A549 (cell line): ENCODE measurements around the gene SLC7A11. TPM values are rescaled to one million over a fixed set of nuclear protein-coding genes. Genes with fewer than 3 reads are reported as not detected.
A peak's percentile ranks its signal among the peaks of the same experiment; 100 is the strongest.

Experiments
- ATAC-seq, 2 experiments: fragments of 200-7000 bp in 1 of 2; fragments of >200 bp in 1 of 2; cut with Nextera tagmentation in 1 of 2; cut with Tn5 transposase in 1 of 2; 3 replicates each; pipeline versions ENCODE4 v1.8.0 to v1.9.1; 2018 to 2020; ENCODE audit warnings: mild to moderate bottlenecking in 1 of 2, moderate library complexity in 1 of 2
- CTCF ChIA-PET: fragments of 300-600 bp; sonication (Branson Sonifier 250); formaldehyde crosslinking; extraction: SDS; loops from one replicate; lab custom pipeline; 2021; ENCODE audit warnings: antibody characterized with exemption, inconsistent platforms; lab: Yijun Ruan, JAX
- POLR2A ChIA-PET: fragments of 350-600 bp; formaldehyde crosslinking; extraction: SDS; loops from one replicate; lab custom pipeline; 2021; ENCODE audit warnings: antibody characterized with exemption, inconsistent platforms; lab: Yijun Ruan, JAX
- DNase-seq, 2 experiments: peaks; one replicate each; pipeline versions ENCODE4 v3.0.0 to v3.0.0-alpha.2; 2011 to 2016; ENCODE audit warnings: low read depth in 1 of 2, low spot score in 1 of 2
- FAIRE-seq: peaks from 2 replicates; lab custom pipeline; 2011; peaks lifted over from hg19 to GRCh38; lab: Jason Lieb, UNC
- H3K27ac ChIP-seq, 2 experiments: fragments of >200 bp; sonication (Bioruptor Twin); formaldehyde crosslinking; 3 replicates each; pipeline ENCODE4 v1.5.1; 2016 to 2017
- H3K4me1 ChIP-seq: fragments of >200 bp; sonication (Bioruptor Twin); formaldehyde crosslinking; 3 replicates; pipeline ENCODE4 v1.6.1; 2016
- H3K4me2 ChIP-seq: fragments of >200 bp; sonication (Bioruptor Twin); formaldehyde crosslinking; 3 replicates; pipeline ENCODE4 v1.6.1; 2016
- H3K4me3 ChIP-seq: fragments of >200 bp; sonication (Bioruptor Twin); formaldehyde crosslinking; 3 replicates; pipeline ENCODE4 v1.5.1; 2016
- H3K9me3 ChIP-seq: fragments of >200 bp; sonication (Bioruptor Twin); formaldehyde crosslinking; 3 replicates; pipeline ENCODE4 v1.6.1; 2016
- CEBPB ChIP-seq, 2 experiments: fragments of >200 bp in 1 of 2; sonication (Bioruptor Twin) in 1 of 2; formaldehyde crosslinking in 1 of 2; IDR thresholded peaks; 2 replicates each; pipeline ENCODE4 v1.6.1; 2012 to 2016
- EP300 ChIP-seq, 2 experiments: fragments of >200 bp; sonication (Bioruptor Twin); formaldehyde crosslinking; IDR thresholded peaks; 2 replicates in 1 of 2; 3 replicates in 1 of 2; pipeline ENCODE4 v1.6.1; 2016 to 2017
- ESRRA ChIP-seq: fragments of 150-350 bp; IDR thresholded peaks from 2 replicates; pipeline ENCODE4 v1.6.1; 2014; ENCODE audit warnings: mild to moderate bottlenecking, low read length, borderline replicate concordance
- FOSL2 ChIP-seq, 2 experiments: fragments of 450-650 bp in 1 of 2; fragments of >200 bp in 1 of 2; sonication (Bioruptor Twin) in 1 of 2; formaldehyde crosslinking; IDR thresholded peaks; 2 replicates each; pipeline versions ENCODE4 v1.5.0 to v1.6.1; 2016 to 2020; ENCODE audit warnings: mild to moderate bottlenecking in 1 of 2, moderate library complexity in 1 of 2
- HDAC2 ChIP-seq: fragments of 200-600 bp; sonication (generic); IDR thresholded peaks from 2 replicates; pipeline ENCODE4 v1.6.1; 2016
- HEYL ChIP-seq: fragments of 250-450 bp; sonication (Bioruptor Pico); IDR thresholded peaks from 2 replicates; pipeline ENCODE4 v1.8.0; 2021; ENCODE audit warnings: mild to moderate bottlenecking, moderate library complexity
- HOXA7 ChIP-seq: fragments of 250-450 bp; sonication (Bioruptor Pico); IDR thresholded peaks from 2 replicates; pipeline ENCODE4 v1.5.0; 2020; ENCODE audit warnings: mild to moderate bottlenecking, moderate library complexity
- JUN ChIP-seq, 2 experiments: fragments of >200 bp; sonication (Bioruptor Twin); formaldehyde crosslinking; IDR thresholded peaks; 2 replicates in 1 of 2; 3 replicates in 1 of 2; pipeline ENCODE4 v1.6.1; 2016 to 2017
- JUNB ChIP-seq: fragments of >200 bp; sonication (Bioruptor Twin); formaldehyde crosslinking; IDR thresholded peaks from 2 replicates; pipeline ENCODE4 v1.6.1; 2016
- KDM1A ChIP-seq: fragments of 200-600 bp; sonication (generic); IDR thresholded peaks from 2 replicates; pipeline ENCODE4 v1.6.1; 2016; ENCODE audit warnings: low read depth, mild to moderate bottlenecking
- KDM5A ChIP-seq: fragments of 200-600 bp; sonication (generic); IDR thresholded peaks from 2 replicates; pipeline ENCODE4 v1.6.1; 2016; ENCODE audit warnings: antibody characterized with exemption, mild to moderate bottlenecking
- MAFK ChIP-seq: fragments of 450-650 bp; IDR thresholded peaks from 2 replicates; pipeline ENCODE4 v1.6.1; 2014; ENCODE audit not compliant: partially characterized antibody
- MAZ ChIP-seq: fragments of 150-350 bp; IDR thresholded peaks from 2 replicates; pipeline ENCODE4 v1.6.1; 2014; ENCODE audit warnings: antibody characterized with exemption, low read depth, low read length, borderline replicate concordance
- NR3C1 ChIP-seq: fragments of >200 bp; sonication (Bioruptor Twin); formaldehyde crosslinking; IDR thresholded peaks from 3 replicates; pipeline ENCODE4 v1.6.1; 2017
- PHF8 ChIP-seq: fragments of 200-600 bp; sonication (generic); IDR thresholded peaks from 2 replicates; pipeline ENCODE4 v1.6.1; 2016; ENCODE audit warnings: low read depth, mild to moderate bottlenecking, antibody characterized with exemption, moderate library complexity, borderline replicate concordance
- POLR2A ChIP-seq: IDR thresholded peaks from 2 replicates; pipeline ENCODE4 v1.6.1; 2012; ENCODE audit warnings: mild to moderate bottlenecking, low read length
- POLR2AphosphoS2 ChIP-seq: conservative IDR thresholded peaks from 2 replicates; pipeline ENCODE4 v1.6.1; 2012; ENCODE audit warnings: low read length, improper control_type of control experiment, inconsistent platforms
- TFCP2L1 ChIP-seq: fragments of 250-450 bp; sonication (Bioruptor Pico); IDR thresholded peaks from 2 replicates; pipeline ENCODE4 v1.5.0; 2021; ENCODE audit warnings: mild to moderate bottlenecking
- TP53 ChIP-seq: fragments of 250-450 bp; sonication (Bioruptor Pico); IDR thresholded peaks from 2 replicates; pipeline ENCODE4 v1.5.0; 2021; ENCODE audit warnings: mild to moderate bottlenecking, moderate library complexity
- ZFP36 ChIP-seq: fragments of 450-650 bp; IDR thresholded peaks from 2 replicates; pipeline ENCODE4 v1.6.1; 2014; ENCODE audit warnings: borderline replicate concordance; ENCODE audit not compliant: partially characterized antibody
- ZNF302 ChIP-seq: fragments of 250-450 bp; sonication (Bioruptor Pico); IDR thresholded peaks from 2 replicates; pipeline ENCODE4 v1.9.0; 2021; ENCODE audit warnings: inconsistent platforms, mild to moderate bottlenecking, moderate library complexity
- ZSCAN20 ChIP-seq: fragments of 250-450 bp; sonication (Bioruptor Pico); IDR thresholded peaks from 2 replicates; pipeline ENCODE4 v1.8.0; 2022; ENCODE audit warnings: mild to moderate bottlenecking, moderate library complexity
- WGBS: methylation state at CpG from one replicate; pipeline ENCODE4 v1.1.6; 2017; ENCODE audit errors: missing lambda C conversion rate; 5-methylcytosine and 5-hydroxymethylcytosine counted together
- polyA plus RNA-seq, 4 experiments: library from polyadenylated mRNA; depleted of rRNA in 3 of 4; stranded (reverse); fragments of >200 nt; fragmentation: RNase III in 1 of 4; extraction: RNeasy Plus Mini Kit Qiagen cat#74134 plus additional on column Dnase treatment in 1 of 4; gene quantifications; 2 replicates in 3 of 4; 3 replicates in 1 of 4; pipeline ENCODE4 v1.2.3, GENCODE V29; 2011 to 2017
- TF ChIP-seq, protein P1 (sequence below): fragments of 250-450 bp; sonication (Bioruptor Pico); IDR thresholded peaks from 2 replicates; pipeline ENCODE4 v1.5.0; 2020; ENCODE audit warnings: low read depth, mild to moderate bottlenecking, moderate library complexity
- TF ChIP-seq, protein P2 (sequence below): fragments of 450-650 bp; IDR thresholded peaks from 2 replicates; pipeline ENCODE4 v1.6.1; 2014; ENCODE audit warnings: antibody characterized with exemption
- TF ChIP-seq, protein P3 (sequence below): fragments of 200-600 bp; sonication (generic); IDR thresholded peaks from 2 replicates; pipeline ENCODE4 v1.6.1; 2016; ENCODE audit warnings: antibody characterized with exemption, mild to moderate bottlenecking, moderate library complexity
- TF ChIP-seq, protein P4 (sequence below): IDR thresholded peaks from 2 replicates; pipeline ENCODE4 v1.6.1; 2012
- TF ChIP-seq, protein P5 (sequence below): fragments of >200 bp; sonication (Bioruptor Twin); formaldehyde crosslinking; IDR thresholded peaks from 3 replicates; pipeline ENCODE4 v1.6.1; 2016
- TF ChIP-seq, protein P6 (sequence below): fragments of 250-450 bp; sonication (Bioruptor Pico); IDR thresholded peaks from 2 replicates; pipeline ENCODE4 v1.5.0; 2021; ENCODE audit warnings: mild to moderate bottlenecking, moderate library complexity, borderline replicate concordance

The SLC7A11 gene
- polyA plus RNA-seq, 2 of the 4 experiments (the other 2 are of a cell fraction), result 52.4 to 161 TPM

DNA sequence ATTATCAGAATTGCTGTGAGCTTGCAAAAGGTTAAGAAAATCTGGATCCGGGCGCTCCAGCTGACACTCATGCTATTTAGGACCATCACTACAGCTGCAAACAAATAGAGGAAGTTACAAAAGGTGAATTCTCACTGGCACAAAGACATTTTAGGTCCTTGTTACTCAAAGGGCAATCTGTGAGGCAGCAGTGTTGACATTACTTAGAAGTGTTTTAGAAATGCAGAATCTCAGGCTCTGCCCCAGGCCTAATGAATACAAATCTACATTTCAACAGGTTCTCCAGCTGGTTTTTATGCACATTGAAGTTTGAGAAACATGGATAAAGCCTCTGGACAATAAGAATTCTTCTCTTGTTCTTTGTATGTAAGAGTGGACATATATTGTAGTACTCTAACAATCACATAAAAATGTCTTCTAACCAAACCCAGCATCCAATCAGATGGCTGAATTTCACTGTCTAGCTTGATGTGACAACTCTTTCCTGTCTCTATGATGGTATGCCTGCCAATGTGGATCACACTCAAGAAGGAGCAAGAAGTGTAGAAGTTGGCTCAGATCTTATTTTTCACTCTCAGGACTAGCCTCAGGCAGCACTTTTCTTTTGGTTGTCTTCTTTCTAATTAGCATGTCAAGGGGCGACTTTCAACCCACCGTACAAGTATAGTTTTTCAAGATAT lies 18.8 kb downstream of the SLC7A11 start:
- peak; percentile 42 to 57; a peak in 5 of 6 replicates for ATAC-seq
- CTCF ChIA-PET, result no interaction called here

DNA sequence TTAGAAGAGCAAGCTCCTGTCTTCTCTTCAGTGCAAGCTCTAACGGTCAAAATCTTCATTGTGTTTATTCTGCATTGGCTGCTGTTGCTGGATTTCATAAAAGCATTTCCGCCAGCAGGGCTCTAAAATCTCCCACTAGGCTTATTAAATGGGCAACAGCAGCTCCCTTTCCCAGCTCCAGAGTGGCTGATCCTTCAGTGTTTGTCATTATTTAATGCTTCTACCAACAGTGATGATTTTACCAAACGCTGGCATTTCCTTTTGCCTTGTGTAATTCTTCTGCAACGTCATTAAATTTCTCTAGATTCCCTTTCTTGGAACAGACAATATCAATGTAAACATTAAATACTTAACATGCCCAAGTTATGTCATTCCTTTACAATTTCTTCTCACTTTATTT lies 20.1 kb downstream of the SLC7A11 start:
- Histone ChIP-seq H3K4me3 (no peak overlapping the region; the same call in 2 of the 3 replicates), H3K27ac (peak overlapping the region; percentile 78 to 88), H3K4me2 (peak overlapping the region; percentile 72), H3K4me1 (peaks cover 99% of the 10 kb centered on the region), H3K9me3 (no peaks in the 10 kb centered on the region)
- ATAC-seq (peak; percentile 48 to 72), DNase-seq (peak in 1 of 2 experiments; percentile 89), FAIRE-seq (peak; percentile 7)
- 2% methylated on average over 4 of the region's 4 CpGs for WGBS
- CTCF ChIA-PET, result no interaction called here
- POLR2A ChIA-PET, result interaction anchor here (0.9 to 1.3 kb wide), 3 partner anchors 8 to 20 kb away, joined by 3 to 6 read pairs (median 4); partner anchors contain the start of gene SLC7A11
- no peak for TF ChIP-seq KDM5A
- no peak for TF ChIP-seq PHF8
- TF ChIP-seq CEBPB (IDR thresholded peaks at IDR 0.05), result peak; percentile 68 to 85
- TF ChIP-seq EP300 (IDR thresholded peaks at IDR 0.05), result peak; percentile 74 to 76; a peak in 3 of 5 replicates
- TF ChIP-seq, protein P1, sequence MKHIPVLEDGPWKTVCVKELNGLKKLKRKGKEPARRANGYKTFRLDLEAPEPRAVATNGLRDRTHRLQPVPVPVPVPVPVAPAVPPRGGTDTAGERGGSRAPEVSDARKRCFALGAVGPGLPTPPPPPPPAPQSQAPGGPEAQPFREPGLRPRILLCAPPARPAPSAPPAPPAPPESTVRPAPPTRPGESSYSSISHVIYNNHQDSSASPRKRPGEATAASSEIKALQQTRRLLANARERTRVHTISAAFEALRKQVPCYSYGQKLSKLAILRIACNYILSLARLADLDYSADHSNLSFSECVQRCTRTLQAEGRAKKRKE, result no peak
- peak; percentile 38 for TF ChIP-seq JUNB
- TF ChIP-seq HDAC2, result no peak
- no peak for TF ChIP-seq ZNF302
- TF ChIP-seq MAFK, result peak; percentile 76
- TF ChIP-seq NR3C1, result no peak
- no peak for TF ChIP-seq TFCP2L1 (CRISPR knock-in tag)
- TF ChIP-seq, protein P2, sequence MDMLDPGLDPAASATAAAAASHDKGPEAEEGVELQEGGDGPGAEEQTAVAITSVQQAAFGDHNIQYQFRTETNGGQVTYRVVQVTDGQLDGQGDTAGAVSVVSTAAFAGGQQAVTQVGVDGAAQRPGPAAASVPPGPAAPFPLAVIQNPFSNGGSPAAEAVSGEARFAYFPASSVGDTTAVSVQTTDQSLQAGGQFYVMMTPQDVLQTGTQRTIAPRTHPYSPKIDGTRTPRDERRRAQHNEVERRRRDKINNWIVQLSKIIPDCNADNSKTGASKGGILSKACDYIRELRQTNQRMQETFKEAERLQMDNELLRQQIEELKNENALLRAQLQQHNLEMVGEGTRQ, result no peak
- no peak for TF ChIP-seq POLR2A
- no peak for TF ChIP-seq ESRRA
- peak; percentile 37; the same call in 1 of the 2 replicates for TF ChIP-seq TP53 (CRISPR knock-in tag)
- no peak for TF ChIP-seq MAZ
- TF ChIP-seq ZFP36, result no peak
- TF ChIP-seq ZSCAN20 (CRISPR knock-in tag), result no peak
- no peak for TF ChIP-seq FOSL2 (IDR thresholded peaks at IDR 0.05)
- TF ChIP-seq FOSL2 (CRISPR knock-in tag; IDR thresholded peaks at IDR 0.05), result peak; percentile 53
- TF ChIP-seq, protein P3, sequence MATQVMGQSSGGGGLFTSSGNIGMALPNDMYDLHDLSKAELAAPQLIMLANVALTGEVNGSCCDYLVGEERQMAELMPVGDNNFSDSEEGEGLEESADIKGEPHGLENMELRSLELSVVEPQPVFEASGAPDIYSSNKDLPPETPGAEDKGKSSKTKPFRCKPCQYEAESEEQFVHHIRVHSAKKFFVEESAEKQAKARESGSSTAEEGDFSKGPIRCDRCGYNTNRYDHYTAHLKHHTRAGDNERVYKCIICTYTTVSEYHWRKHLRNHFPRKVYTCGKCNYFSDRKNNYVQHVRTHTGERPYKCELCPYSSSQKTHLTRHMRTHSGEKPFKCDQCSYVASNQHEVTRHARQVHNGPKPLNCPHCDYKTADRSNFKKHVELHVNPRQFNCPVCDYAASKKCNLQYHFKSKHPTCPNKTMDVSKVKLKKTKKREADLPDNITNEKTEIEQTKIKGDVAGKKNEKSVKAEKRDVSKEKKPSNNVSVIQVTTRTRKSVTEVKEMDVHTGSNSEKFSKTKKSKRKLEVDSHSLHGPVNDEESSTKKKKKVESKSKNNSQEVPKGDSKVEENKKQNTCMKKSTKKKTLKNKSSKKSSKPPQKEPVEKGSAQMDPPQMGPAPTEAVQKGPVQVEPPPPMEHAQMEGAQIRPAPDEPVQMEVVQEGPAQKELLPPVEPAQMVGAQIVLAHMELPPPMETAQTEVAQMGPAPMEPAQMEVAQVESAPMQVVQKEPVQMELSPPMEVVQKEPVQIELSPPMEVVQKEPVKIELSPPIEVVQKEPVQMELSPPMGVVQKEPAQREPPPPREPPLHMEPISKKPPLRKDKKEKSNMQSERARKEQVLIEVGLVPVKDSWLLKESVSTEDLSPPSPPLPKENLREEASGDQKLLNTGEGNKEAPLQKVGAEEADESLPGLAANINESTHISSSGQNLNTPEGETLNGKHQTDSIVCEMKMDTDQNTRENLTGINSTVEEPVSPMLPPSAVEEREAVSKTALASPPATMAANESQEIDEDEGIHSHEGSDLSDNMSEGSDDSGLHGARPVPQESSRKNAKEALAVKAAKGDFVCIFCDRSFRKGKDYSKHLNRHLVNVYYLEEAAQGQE, result no peak
- TF ChIP-seq, protein P4, sequence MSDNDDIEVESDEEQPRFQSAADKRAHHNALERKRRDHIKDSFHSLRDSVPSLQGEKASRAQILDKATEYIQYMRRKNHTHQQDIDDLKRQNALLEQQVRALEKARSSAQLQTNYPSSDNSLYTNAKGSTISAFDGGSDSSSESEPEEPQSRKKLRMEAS, result peak; percentile 29; the same call in 1 of the 2 replicates
- no peak for TF ChIP-seq KDM1A
- TF ChIP-seq POLR2AphosphoS2, result peak; percentile 96; the same call in 1 of the 2 replicates
- TF ChIP-seq HEYL (CRISPR knock-in tag), result no peak
- TF ChIP-seq, protein P5, sequence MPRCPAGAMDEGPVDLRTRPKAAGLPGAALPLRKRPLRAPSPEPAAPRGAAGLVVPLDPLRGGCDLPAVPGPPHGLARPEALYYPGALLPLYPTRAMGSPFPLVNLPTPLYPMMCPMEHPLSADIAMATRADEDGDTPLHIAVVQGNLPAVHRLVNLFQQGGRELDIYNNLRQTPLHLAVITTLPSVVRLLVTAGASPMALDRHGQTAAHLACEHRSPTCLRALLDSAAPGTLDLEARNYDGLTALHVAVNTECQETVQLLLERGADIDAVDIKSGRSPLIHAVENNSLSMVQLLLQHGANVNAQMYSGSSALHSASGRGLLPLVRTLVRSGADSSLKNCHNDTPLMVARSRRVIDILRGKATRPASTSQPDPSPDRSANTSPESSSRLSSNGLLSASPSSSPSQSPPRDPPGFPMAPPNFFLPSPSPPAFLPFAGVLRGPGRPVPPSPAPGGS, result peak; percentile 36; the same call in 1 of the 3 replicates
- TF ChIP-seq, protein P6, sequence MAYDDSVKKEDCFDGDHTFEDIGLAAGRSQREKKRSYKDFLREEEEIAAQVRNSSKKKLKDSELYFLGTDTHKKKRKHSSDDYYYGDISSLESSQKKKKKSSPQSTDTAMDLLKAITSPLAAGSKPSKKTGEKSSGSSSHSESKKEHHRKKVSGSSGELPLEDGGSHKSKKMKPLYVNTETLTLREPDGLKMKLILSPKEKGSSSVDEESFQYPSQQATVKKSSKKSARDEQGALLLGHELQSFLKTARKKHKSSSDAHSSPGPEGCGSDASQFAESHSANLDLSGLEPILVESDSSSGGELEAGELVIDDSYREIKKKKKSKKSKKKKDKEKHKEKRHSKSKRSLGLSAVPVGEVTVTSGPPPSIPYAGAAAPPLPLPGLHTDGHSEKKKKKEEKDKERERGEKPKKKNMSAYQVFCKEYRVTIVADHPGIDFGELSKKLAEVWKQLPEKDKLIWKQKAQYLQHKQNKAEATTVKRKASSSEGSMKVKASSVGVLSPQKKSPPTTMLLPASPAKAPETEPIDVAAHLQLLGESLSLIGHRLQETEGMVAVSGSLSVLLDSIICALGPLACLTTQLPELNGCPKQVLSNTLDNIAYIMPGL (CRISPR knock-in tag), result no peak
- TF ChIP-seq HOXA7, result peak; percentile 34; the same call in 1 of the 2 replicates

More for the DNA sequence above, 18.8 kb downstream of the SLC7A11 start:
- 50% methylated on average over 4 of the region's 4 CpGs for WGBS
- 0 out of 3 replicates have a peak overlapping the region, but pooled peaks have one; percentile 15 for H3K4me3 ChIP-seq
- H3K4me2 ChIP-seq, result peak overlapping the region; percentile 72
- peak overlapping the region; percentile 78 to 81 for H3K27ac ChIP-seq
- H3K9me3 ChIP-seq, result no peaks in the 10 kb centered on the region
- FAIRE-seq (no peak), DNase-seq (peak in 1 of 2 experiments; percentile 53)
- TF ChIP-seq POLR2AphosphoS2 (peak; percentile 64; the same call in 1 of the 2 replicates), JUN (IDR thresholded peaks at IDR 0.05) (0 out of 5 replicates have a peak, but pooled peaks of 1 of the 2 experiments have one; percentile 11), HOXA7 (no peak)
- peaks cover 99% of the 10 kb centered on the region for H3K4me1 ChIP-seq
- POLR2A ChIA-PET, result interaction anchor here (0.8 to 1.0 kb wide), 2 partner anchors 13 to 19 kb away, joined by 3 to 9 read pairs; partner anchors contain the start of gene SLC7A11
